B cell (primary cell): ENCODE data around the gene NT5E. TPM values are rescaled to one million over a fixed set of nuclear protein-coding genes. Genes with fewer than 3 reads are reported as not detected.

Source experiments
- ATAC-seq: fragments of 200-7000 bp; cut with Tn5 transposase; one replicate; pipeline ENCODE4 v1.10.0; 2021; ENCODE audit warnings: low read depth, mild to moderate bottlenecking, moderate number of reproducible peaks, moderate library complexity
- CTCF ChIA-PET: fragments of 350-600 bp; sonication (Branson Sonifier 250); formaldehyde crosslinking; loops from one replicate; lab custom pipeline; 2021; ENCODE audit warnings: antibody characterized with exemption, inconsistent platforms; lab: Charles Lee
- POLR2A ChIA-PET: fragments of 350-600 bp; sonication (Branson Sonifier 250); formaldehyde crosslinking; loops from one replicate; lab custom pipeline; 2021; ENCODE audit warnings: antibody characterized with exemption; lab: Charles Lee
- DNase-seq: peaks from one replicate; pipeline ENCODE4 v3.0.0; 2013
- H2AFZ ChIP-seq: 2 replicates; pipeline ENCODE4 v1.6.1; 2012; ENCODE audit warnings: mild to moderate bottlenecking, low read depth, low read length; ENCODE audit not compliant: insufficient read depth, poor library complexity, severe bottlenecking
- H3K27ac ChIP-seq, 2 donors: 1 replicate in 1 of 2; 2 replicates in 1 of 2; pipeline ENCODE4 v1.5.1; 2012 to 2013; ENCODE audit warnings: low read length in 2 of 2, mild to moderate bottlenecking in 2 of 2, moderate library complexity in 1 of 2
- H3K27me3 ChIP-seq, 4 experiments: fragments of 200-600 bp in 1 of 4; sonication (generic) in 1 of 4; replicated peaks in 1 of 4; 1 replicate in 2 of 4; 2 replicates in 2 of 4; pipeline versions ENCODE4 v1.6.1 to v1.7.0; 2013 to 2016; ENCODE audit warnings: low read length in 3 of 4, mild to moderate bottlenecking in 2 of 4, mixed read lengths in 1 of 4, moderate library complexity in 1 of 4; ENCODE audit not compliant: insufficient read depth in 4 of 4, control insufficient read depth in 3 of 4; ENCODE audit errors: control extremely low read depth in 1 of 4
- H3K36me3 ChIP-seq, 2 experiments: replicated peaks in 1 of 2; 1 replicate in 1 of 2; 2 replicates in 1 of 2; pipeline versions ENCODE4 v1.6.1 to v1.7.1; 2013; ENCODE audit warnings: low read length in 1 of 2; ENCODE audit not compliant: insufficient read depth in 2 of 2, control insufficient read depth in 1 of 2; ENCODE audit errors: control extremely low read depth in 1 of 2, extremely low read depth in 1 of 2
- H3K4me1 ChIP-seq, 2 donors: fragments of 200-600 bp in 1 of 2; sonication (generic) in 1 of 2; 1 replicate in 1 of 2; 2 replicates in 1 of 2; pipeline versions ENCODE4 v1.5.1 to v1.6.1; 2013 to 2017; ENCODE audit warnings: low read length in 2 of 2; ENCODE audit not compliant: control insufficient read depth in 2 of 2, insufficient read depth in 2 of 2
- H3K4me2 ChIP-seq: replicated peaks from 2 replicates; pipeline ENCODE3; 2012; ENCODE audit warnings: mild to moderate bottlenecking, low read depth, low read length; ENCODE audit not compliant: poor library complexity, severe bottlenecking
- H3K4me3 ChIP-seq, 5 experiments: fragments of 200-600 bp in 1 of 5; sonication (generic) in 1 of 5; 1 replicate in 3 of 5; 2 replicates in 2 of 5; pipeline versions ENCODE4 v1.5.1 to v1.7.0; 2011 to 2016; ENCODE audit warnings: low read length in 4 of 5, mild to moderate bottlenecking in 4 of 5, low read depth in 2 of 5, control low read depth in 1 of 5, moderate library complexity in 1 of 5; ENCODE audit not compliant: insufficient read depth in 1 of 5; ENCODE audit errors: control extremely low read depth in 1 of 5, extremely low read depth in 1 of 5
- H3K79me2 ChIP-seq: fragments of 200-600 bp; sonication (generic); one replicate; pipeline ENCODE4 v1.6.0; 2016; ENCODE audit warnings: low read length; ENCODE audit not compliant: control insufficient read depth, insufficient read depth
- H3K9ac ChIP-seq: fragments of 200-600 bp; sonication (generic); 2 replicates; pipeline ENCODE4 v1.6.1; 2017; ENCODE audit warnings: mild to moderate bottlenecking, low read length, moderate library complexity
- H3K9me3 ChIP-seq, 3 donors: one replicate each; pipeline versions ENCODE4 v1.6.1 to v1.7.1; 2013; ENCODE audit warnings: low read length in 2 of 3; ENCODE audit not compliant: control insufficient read depth in 2 of 3, insufficient read depth in 1 of 3; ENCODE audit errors: control extremely low read depth in 1 of 3
- H4K20me1 ChIP-seq: 2 replicates; pipeline ENCODE4 v1.6.0; 2012; ENCODE audit warnings: mild to moderate bottlenecking, low read length; ENCODE audit not compliant: insufficient read depth, control insufficient read depth, poor library complexity, severe bottlenecking
- H3K27ac Mint-ChIP-seq: one replicate; pipeline ENCODE4 v1.8.0; 2021; ENCODE audit warnings: mixed read lengths
- H3K27me3 Mint-ChIP-seq: one replicate; pipeline ENCODE4 v1.8.0; 2021; ENCODE audit warnings: mixed read lengths
- H3K4me1 Mint-ChIP-seq: one replicate; pipeline ENCODE4 v1.8.0; 2021; ENCODE audit warnings: mixed read lengths
- H3K4me3 Mint-ChIP-seq: one replicate; pipeline ENCODE4 v1.8.0; 2021; ENCODE audit warnings: mixed read lengths
- H3K9me3 Mint-ChIP-seq: one replicate; pipeline ENCODE4 v1.8.0; 2022; ENCODE audit warnings: mixed read lengths; ENCODE audit not compliant: insufficient read depth
- CTCF ChIP-seq: fragments of 200-600 bp; IDR thresholded peaks from one replicate; pipeline ENCODE4 v1.8.0; 2022; ENCODE audit warnings: antibody characterized with exemption, mild to moderate bottlenecking
- EZH2 ChIP-seq: IDR thresholded peaks from 2 replicates; pipeline ENCODE4 v1.6.1; 2012; ENCODE audit warnings: borderline replicate concordance, low read depth, mild to moderate bottlenecking, moderate library complexity, low read length; ENCODE audit not compliant: insufficient read depth, poor library complexity, severe bottlenecking
- WGBS: methylation state at CpG from one replicate; pipeline ENCODE4 v1.1.5; 2013; ENCODE audit warnings: missing lambda C conversion rate; ENCODE audit not compliant: insufficient coverage; 5-methylcytosine and 5-hydroxymethylcytosine counted together
- intact Hi-C: fragments of 100-400 bp; cut with micrococcal nuclease; formaldehyde crosslinking; loops from one replicate; pipeline ENCODE4 v1.10.0; 2022
- polyA plus RNA-seq: library from polyadenylated mRNA; depleted of rRNA; stranded (reverse); fragments of >200 nt; gene quantifications from 2 replicates; pipeline ENCODE4 v1.2.3, GENCODE V29; 2012
- total RNA-seq, 2 donors: library from RNA; stranded (reverse); fragments of 120-200 nt in 1 of 2; gene quantifications; 1 replicate in 1 of 2; 2 replicates in 1 of 2; pipeline versions ENCODE4 v1.2.3 to v1.2.4, GENCODE V29; 2013 to 2022

The NT5E gene
- total and polyA plus RNA-seq, 2 donors (not counting 1 experiment from before 2014, with no cell fraction given), result 11.6 to 23.2 TPM

- no peaks in the 10 kb centered on the region for H3K27me3 ChIP-seq
- no peak for DNase-seq
- intact Hi-C loops, result no loop called here
- ATAC-seq, result no peak
- no peak overlapping the region for H3K4me3 ChIP-seq
- no peaks in the 10 kb centered on the region for H3K36me3 ChIP-seq
- POLR2A ChIA-PET, result no interaction called here
- H3K4me1 Mint-ChIP-seq, result peaks cover 3% of the 10 kb centered on the region
- H4K20me1 ChIP-seq, result no peaks in the 10 kb centered on the region
- TF ChIP-seq CTCF (no peak), EZH2 (no peak)
- H3K9me3 Mint-ChIP-seq, result no peaks in the 10 kb centered on the region
- peaks cover 0 to 9% (median 0%) of the 10 kb centered on the region in 3 donors for H3K9me3 ChIP-seq
- no peak overlapping the region for H3K4me2 ChIP-seq
- no peak overlapping the region for H3K27ac ChIP-seq
- no peaks in the 10 kb centered on the region for H3K79me2 ChIP-seq
- H3K4me3 Mint-ChIP-seq, result no peak overlapping the region
- H3K27me3 Mint-ChIP-seq, result no peaks in the 10 kb centered on the region
- CTCF ChIA-PET, result interaction anchor here (0.6 to 14.3 kb wide), 2 partner anchors 29 to 124 kb away, joined by 3 to 224 read pairs; no protein-coding TSS in a partner anchor
- H2AFZ ChIP-seq, result no peak overlapping the region
- H3K9ac ChIP-seq, result no peak overlapping the region
- WGBS, result 86% methylated on average over 2 of the region's 4 CpGs
- H3K27ac Mint-ChIP-seq, result no peak overlapping the region
- no peaks in the 10 kb centered on the region for H3K4me1 ChIP-seq
Measured at GRCh38 chr6:85476532-85476931, 26.6 kb downstream of the NT5E start.

GRCh38 chr6:85479208-85479607 lies 29.3 kb downstream of the NT5E start:
- no peak for DNase-seq
- ATAC-seq, result no peak
- H3K36me3 ChIP-seq, result no peaks in the 10 kb centered on the region
- Mint-ChIP-seq H3K9me3 (no peaks in the 10 kb centered on the region), H3K27ac (no peak overlapping the region), H3K4me3 (no peak overlapping the region), H3K27me3 (no peaks in the 10 kb centered on the region), H3K4me1 (peaks cover 15% of the 10 kb centered on the region)
- no peak overlapping the region for H2AFZ ChIP-seq
- peaks cover 3 to 4% of the 10 kb centered on the region in 2 donors for H3K4me1 ChIP-seq
- TF ChIP-seq EZH2 (no peak), CTCF (no peak)
- H3K79me2 ChIP-seq, result no peaks in the 10 kb centered on the region
- no peak overlapping the region for H3K4me3 ChIP-seq
- H4K20me1 ChIP-seq, result no peaks in the 10 kb centered on the region
- CTCF ChIA-PET, result interaction anchor here (0.9 to 14.3 kb wide), 3 partner anchors 28 to 127 kb away, joined by 4 to 224 read pairs (median 4); partner anchors contain the start of gene NT5E
- POLR2A ChIA-PET, result no interaction called here
- H3K27me3 ChIP-seq, result no peaks in the 10 kb centered on the region
- intact Hi-C loops, result no loop called here
- no peak overlapping the region for H3K27ac ChIP-seq
- H3K9me3 ChIP-seq, result peaks cover 0 to 9% (median 0%) of the 10 kb centered on the region in 3 donors
- 100% methylated on average over 1 of the region's 1 CpG for WGBS
- H3K9ac ChIP-seq, result no peak overlapping the region
- H3K4me2 ChIP-seq, result no peak overlapping the region
